Measurements from ENCODE around the gene SLC22A23.
A peak's percentile ranks its signal among the peaks of the same experiment; 100 is the strongest.

SLC22A23 gene

DNA sequence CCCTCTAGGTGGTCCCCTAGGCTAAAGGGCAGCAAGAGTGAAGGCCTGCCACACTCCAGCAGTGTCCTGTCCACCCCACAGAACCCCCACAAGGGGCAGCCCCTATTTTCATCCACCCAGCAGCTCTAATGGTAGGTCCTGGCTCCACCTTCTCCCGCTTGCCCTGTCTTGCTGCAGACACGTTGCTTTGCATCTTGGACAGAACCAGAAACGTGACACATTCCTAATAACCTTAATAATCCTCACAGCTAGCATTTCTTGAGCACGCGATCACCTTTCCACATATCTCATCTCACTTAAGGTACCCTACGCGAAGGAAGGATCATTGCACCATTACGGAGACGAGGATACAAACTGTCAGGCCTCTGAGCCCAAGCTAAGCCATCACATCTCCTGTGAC is 11.7 kb upstream of the SLC22A23 start:
- no peak for DNase-seq (ENCODE audit: insufficient read length)
- FAIRE-seq = no peak
- TF ChIP-seq POLR2AphosphoS5 (IDR thresholded peaks at IDR 0.05; ENCODE audit: low read depth, low read length) (no peak), TAF1 (IDR thresholded peaks at IDR 0.05; ENCODE audit: borderline replicate concordance, low read depth, low read length) (no peak), POLR2A (IDR thresholded peaks at IDR 0.05; ENCODE audit: low read depth, low read length) (no peak)

DNA sequence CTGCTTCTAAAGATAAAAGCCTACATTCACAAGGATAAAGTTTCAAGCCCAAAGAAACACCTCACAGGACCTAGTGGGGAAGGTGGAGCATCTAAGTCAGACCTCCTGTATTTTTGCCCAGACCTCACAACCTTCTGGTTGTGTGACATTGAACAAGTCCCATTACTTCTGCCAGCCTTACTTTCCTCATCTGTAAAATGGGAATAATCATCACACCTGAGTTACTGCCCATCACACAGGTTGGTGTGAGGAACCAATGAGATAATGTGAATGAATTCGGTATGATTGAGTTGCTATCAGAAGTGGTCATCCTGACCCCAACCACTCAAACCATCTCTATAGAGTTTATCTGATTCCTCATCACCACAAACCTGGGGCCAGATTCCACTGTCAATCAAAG is 11.1 kb upstream of the SLC22A23 start:
- DNase-seq (ENCODE audit: insufficient read length) (no peak), FAIRE-seq (no peak)
- no peak for TF ChIP-seq POLR2AphosphoS5 (IDR thresholded peaks at IDR 0.05; ENCODE audit: low read depth, low read length)
- no peak for TF ChIP-seq TAF1 (IDR thresholded peaks at IDR 0.05; ENCODE audit: borderline replicate concordance, low read depth, low read length)
- TF ChIP-seq POLR2A (IDR thresholded peaks at IDR 0.05; ENCODE audit: low read depth, low read length) = no peak

DNA sequence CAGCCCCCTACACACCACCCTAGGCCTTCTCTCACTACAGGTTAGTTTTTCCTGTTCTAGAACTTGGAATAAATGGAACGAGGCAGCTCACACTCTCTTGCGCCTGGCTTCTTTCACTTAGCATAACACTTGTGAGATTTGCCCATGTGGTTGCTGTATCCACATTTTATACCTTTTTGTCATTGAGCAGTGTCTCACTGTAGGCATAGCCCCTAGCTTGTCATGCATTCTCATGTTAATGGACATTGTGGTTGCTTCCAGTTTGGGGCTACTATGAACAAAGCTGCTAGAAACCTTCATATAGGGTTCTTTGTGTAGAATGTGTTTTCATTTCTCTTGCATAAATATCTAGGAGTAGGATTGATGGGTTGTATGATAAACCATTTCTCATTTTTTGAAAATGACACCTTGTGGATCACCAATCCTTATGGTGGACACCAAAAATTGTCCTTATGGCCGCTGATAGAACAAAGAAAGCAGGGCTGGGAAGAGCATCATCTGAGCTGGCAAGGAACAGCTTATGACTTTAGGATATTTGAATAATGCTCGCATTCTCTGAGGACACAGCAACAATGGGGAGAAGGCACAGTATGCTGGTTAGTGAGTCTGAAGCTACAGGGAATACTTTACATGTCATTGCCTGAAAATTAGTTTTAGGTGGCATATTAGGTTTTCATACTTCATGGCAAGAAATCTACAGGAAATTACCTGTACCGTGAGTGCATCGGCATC is 9.8 kb upstream of the SLC22A23 start:
- TF ChIP-seq TAF1 (IDR thresholded peaks at IDR 0.05; ENCODE audit: borderline replicate concordance, low read depth, low read length) = no peak
- no peak for TF ChIP-seq POLR2A (IDR thresholded peaks at IDR 0.05; ENCODE audit: low read depth, low read length)
- TF ChIP-seq POLR2AphosphoS5 (IDR thresholded peaks at IDR 0.05; ENCODE audit: low read depth, low read length) = no peak
- DNase-seq (ENCODE audit: insufficient read length) (no peak), FAIRE-seq (no peak)

DNA sequence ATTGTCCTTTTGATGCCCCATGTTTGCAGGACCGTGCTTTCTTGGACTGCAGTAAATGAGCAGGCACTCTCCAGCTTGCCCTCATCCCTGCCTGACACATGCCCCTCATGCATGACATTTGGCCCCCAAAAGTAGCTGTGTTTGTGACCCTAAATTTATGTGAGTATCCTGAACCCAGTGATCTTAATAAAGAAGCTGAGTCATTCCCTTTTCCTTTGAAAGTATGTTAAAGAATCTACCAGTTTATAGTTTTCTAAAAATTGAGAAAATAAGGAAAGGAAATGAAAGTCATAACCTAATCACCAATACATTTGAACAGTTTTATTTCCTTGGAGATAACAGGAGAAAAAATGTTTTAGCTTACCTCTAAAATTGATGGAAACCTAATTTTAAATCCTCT is 3.4 kb upstream of the SLC22A23 start:
- DNase-seq (ENCODE audit: insufficient read length) (no peak), FAIRE-seq (no peak)
- TF ChIP-seq TAF1 (IDR thresholded peaks at IDR 0.05; ENCODE audit: borderline replicate concordance, low read depth, low read length) (no peak), POLR2A (IDR thresholded peaks at IDR 0.05; ENCODE audit: low read depth, low read length) (no peak), POLR2AphosphoS5 (IDR thresholded peaks at IDR 0.05; ENCODE audit: low read depth, low read length) (no peak)

DNA sequence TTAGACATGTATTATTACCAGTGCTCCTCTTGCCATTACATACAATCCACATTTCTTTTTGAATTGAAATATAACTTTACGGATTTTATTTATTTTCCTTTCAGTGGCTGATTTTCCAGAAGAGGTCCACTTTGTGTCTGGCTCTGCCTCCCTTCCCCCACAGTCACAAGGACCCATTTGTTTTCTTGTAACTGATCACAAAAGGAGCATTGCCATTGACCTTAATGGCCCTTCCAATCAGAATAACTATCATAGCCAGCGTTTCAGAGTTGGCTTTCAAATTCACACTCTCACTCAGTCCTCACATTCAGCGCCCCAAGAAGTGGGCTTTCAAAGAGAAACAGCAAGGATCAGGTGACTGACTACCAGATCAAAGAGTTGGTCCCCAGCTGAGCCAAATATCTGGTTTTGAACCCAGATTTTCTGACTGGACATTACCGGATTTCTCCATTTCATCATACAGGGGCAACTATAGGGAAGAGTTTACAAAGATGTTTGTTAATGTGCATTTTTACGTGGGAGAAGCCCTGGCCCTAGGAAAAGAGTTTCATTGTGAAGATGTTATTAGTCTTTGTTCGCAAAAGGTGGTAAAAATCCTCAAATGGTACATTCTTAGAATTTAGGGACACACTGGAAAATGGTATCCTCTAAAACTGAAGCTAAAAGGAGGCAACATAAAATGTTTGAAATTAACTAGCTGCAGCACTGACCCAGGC is 2.0 kb upstream of the SLC22A23 start:
- FAIRE-seq (no peak), DNase-seq (ENCODE audit: insufficient read length) (no peak)
- no peak for TF ChIP-seq TAF1 (IDR thresholded peaks at IDR 0.05; ENCODE audit: borderline replicate concordance, low read depth, low read length)
- TF ChIP-seq POLR2A (IDR thresholded peaks at IDR 0.05; ENCODE audit: low read depth, low read length) = no peak
- TF ChIP-seq POLR2AphosphoS5 (IDR thresholded peaks at IDR 0.05; ENCODE audit: low read depth, low read length) = no peak

DNA sequence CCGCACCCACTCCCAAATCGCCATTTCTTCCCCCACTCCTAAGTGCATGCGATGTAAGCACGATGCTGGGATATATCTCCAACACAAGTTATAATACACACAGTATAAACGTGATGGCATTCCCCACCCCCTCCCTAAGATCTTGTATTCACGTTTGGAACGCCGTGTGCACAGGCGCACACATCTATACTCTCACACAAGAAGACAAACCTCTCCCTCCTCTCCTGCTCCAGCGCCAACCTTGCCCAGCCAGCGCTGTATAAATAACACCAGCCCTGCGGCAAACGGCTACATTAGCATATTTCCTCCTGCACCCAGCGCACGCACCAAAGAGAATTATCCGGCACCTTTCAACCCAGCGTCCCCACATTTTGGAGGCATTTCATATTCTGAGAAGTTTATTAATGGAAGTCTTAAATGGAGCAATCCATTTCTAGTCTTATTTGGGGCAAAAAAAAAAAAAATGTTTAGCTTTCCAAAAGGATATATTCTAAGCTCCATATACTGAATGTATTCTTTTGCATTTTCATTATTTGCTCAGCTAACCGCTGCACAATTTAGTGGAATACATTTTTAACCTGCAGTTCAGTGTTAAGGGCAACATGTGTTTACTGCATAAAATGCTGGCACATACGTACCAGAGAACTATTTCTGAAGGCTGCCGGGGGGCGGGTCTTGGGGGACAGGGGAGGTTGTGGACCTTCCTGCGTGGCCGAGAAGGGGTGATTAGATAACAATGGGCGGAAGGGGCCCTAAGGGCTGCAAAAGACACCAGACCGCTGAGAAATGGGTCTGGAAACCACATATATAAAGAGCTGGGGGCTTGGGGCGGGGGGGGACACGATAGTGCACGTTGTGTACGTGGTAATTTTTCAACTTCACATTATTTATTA is 1.1 kb upstream of the SLC22A23 start:
- TF ChIP-seq POLR2AphosphoS5 (IDR thresholded peaks at IDR 0.05; ENCODE audit: low read depth, low read length) = no peak
- TF ChIP-seq TAF1 (IDR thresholded peaks at IDR 0.05; ENCODE audit: borderline replicate concordance, low read depth, low read length) = no peak
- TF ChIP-seq POLR2A (IDR thresholded peaks at IDR 0.05; ENCODE audit: low read depth, low read length) = no peak
- FAIRE-seq = no peak
- DNase-seq (ENCODE audit: insufficient read length) = no peak

DNA sequence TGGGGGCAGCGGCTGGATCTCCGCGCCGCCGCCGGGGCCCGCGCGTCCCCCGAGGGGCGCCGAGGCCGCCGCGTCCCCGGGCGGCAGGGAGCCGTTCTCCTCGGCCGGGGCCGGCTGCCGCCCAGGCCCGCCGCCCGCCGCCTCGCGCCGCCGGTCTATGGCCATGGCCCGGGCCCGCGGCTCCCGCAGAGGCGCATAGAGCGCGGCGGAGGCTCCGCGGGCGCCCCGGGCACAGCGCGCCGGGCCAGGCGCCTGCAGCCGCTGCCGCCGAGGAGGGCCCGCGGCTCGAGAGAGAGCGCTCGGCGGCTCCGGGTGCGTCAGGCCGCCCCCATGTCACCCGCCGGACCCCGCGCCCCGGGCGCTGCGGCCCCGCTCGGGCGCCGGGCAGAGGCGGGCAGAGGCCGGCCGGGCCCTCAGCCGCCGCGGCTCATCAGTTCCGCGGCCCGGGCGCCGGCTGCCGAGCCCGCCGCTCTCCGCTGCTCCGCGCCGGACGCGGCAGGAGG is 404 bp downstream of the SLC22A23 start:
- no peak for TF ChIP-seq POLR2AphosphoS5 (IDR thresholded peaks at IDR 0.05; ENCODE audit: low read depth, low read length)
- TF ChIP-seq TAF1 (IDR thresholded peaks at IDR 0.05; ENCODE audit: borderline replicate concordance, low read depth, low read length) = no peak
- TF ChIP-seq POLR2A (IDR thresholded peaks at IDR 0.05; ENCODE audit: low read depth, low read length) = no peak
- FAIRE-seq = no peak
- DNase-seq (ENCODE audit: insufficient read length) = peak; percentile 49

DNA sequence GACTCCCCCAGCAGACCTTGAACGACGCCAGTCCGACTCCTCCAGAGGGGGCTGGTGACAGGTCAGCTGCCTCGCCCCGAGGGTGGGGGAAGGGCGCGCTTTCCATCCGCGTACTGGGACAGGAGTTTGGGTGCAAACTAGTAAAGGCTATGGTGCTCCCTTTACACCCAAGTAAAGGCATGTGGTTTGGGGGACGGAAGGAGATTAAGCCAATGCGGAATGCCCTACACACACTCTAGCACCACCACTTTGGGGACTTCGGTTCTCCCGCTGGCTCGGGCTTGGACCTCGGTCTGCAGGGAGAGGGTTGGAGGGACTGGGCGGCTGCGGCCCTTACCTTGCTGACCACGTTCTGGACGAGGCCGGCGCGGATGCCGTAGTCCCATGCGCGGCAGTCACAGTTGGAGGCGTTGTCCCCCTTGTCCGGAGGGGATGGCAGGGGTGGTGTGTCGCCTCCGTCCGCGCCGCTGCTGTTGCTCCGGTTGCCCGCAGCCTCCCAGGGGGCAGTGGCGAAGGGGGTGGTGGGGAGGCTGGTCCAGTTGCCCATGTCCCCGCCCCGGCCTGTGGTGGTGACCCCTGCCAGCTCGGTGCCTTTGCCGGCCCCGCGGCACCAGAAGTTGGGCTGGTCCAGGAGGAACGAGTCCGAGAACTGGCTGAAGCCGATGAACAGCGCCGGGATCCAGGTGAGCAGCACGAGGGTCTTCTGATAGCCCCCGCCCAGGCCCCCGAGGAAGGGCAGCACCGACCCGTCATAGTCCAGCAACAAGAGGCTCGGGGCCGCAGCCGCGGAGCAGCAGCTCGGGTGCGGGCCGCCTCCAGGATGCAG is 1.1 kb downstream of the SLC22A23 start:
- DNase-seq (ENCODE audit: insufficient read length) (peak; percentile 24), FAIRE-seq (no peak)
- TF ChIP-seq TAF1 (IDR thresholded peaks at IDR 0.05; ENCODE audit: borderline replicate concordance, low read depth, low read length) (no peak), POLR2A (IDR thresholded peaks at IDR 0.05; ENCODE audit: low read depth, low read length) (no peak), POLR2AphosphoS5 (IDR thresholded peaks at IDR 0.05; ENCODE audit: low read depth, low read length) (no peak)

DNA sequence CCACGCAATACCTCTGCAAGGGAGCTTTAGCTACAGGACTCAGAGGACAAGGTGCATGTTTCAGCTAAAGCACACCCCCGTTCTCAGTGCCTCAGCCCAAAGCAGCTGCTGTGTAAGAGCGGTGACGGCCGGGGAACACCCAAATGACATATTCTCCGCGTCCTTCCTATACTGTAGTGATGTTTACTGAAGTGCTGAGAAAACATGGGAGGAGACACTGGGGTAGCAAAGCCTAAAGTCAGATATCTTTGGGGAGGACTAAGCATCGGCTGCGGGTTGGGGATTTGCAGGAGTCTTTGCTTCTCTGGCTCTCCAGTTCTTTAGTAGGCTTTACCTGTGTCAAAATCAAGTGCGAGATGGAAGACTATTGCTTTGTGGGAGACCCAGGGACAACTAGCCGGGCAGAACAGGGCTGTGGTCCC is 1.7 kb downstream of the SLC22A23 start:
- no peak for DNase-seq (ENCODE audit: insufficient read length)
- TF ChIP-seq TAF1 (IDR thresholded peaks at IDR 0.05; ENCODE audit: borderline replicate concordance, low read depth, low read length) (no peak), POLR2A (IDR thresholded peaks at IDR 0.05; ENCODE audit: low read depth, low read length) (no peak), POLR2AphosphoS5 (IDR thresholded peaks at IDR 0.05; ENCODE audit: low read depth, low read length) (no peak)
- no peak for FAIRE-seq

DNA sequence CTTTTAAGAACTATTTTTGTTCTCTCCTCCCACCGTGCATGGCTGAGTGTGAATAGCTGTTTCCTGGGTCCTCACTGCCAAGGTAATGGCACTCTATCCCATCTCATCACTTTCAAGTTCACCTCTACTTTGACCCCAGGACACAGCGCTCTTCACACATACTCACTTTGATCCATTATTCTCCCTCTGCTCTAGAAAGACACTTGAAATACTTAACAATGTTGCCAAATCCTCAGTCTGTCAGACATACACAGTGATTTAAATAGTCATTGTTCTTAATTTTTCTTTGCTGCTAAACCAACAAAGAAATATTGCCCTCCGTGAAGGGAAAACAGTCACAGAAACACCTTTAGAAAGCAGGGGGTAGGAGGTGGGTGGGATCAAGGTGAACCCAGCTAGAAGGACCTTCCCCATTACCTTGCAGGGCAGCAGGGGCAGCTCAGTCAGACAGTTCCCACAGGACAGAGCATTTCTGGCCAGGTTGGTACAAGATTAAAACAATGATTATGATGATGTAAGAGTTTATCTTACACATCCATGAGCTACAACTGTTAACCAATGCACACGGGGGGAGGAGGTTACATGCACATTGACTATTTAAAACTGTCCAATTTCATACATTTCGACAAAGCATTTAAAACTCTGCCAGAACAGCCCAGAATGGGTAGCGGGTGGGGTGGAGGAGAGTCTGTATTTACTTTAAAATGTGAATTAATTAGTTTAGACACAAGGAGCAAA is 2.4 kb downstream of the SLC22A23 start:
- no peak for DNase-seq (ENCODE audit: insufficient read length)
- FAIRE-seq = no peak
- no peak for TF ChIP-seq TAF1 (IDR thresholded peaks at IDR 0.05; ENCODE audit: borderline replicate concordance, low read depth, low read length)
- TF ChIP-seq POLR2A (IDR thresholded peaks at IDR 0.05; ENCODE audit: low read depth, low read length) = no peak
- TF ChIP-seq POLR2AphosphoS5 (IDR thresholded peaks at IDR 0.05; ENCODE audit: low read depth, low read length) = no peak

Measured in GM12892 (cell line).